ENCODE measurements around the gene CHML. TPM values are rescaled to one million over a fixed set of nuclear protein-coding genes. Genes with fewer than 3 reads are reported as not detected.
"Not testable (repeated sequence)": the region's sequence is repeated elsewhere in the genome, so short reads cannot be mapped to it uniquely, and the experiment has no call there.

CHML gene
- total RNA-seq, 3 donors from 2014 or later = 8.5 to 16.7 (median 9.8) TPM

DNA sequence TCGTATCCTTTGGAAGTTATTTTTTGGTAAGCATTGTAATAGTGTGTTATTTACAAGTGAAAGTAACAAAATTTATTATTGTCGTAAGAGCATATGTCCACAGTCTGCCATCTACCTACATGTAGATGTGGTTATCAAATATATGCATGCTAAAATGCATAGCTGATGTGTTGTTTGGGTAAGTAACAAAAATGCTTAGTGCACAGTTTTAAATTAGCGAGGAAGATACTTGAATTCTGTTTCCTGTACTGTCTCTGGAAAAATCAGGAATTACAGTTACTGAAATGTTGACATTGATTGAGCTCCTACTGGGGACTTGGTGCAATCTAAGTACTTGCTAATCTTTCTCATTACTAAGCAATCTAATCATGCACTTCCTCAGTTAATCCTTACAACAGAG, 26.2 kb upstream of the CHML start:
- TF ChIP-seq, protein P1, sequence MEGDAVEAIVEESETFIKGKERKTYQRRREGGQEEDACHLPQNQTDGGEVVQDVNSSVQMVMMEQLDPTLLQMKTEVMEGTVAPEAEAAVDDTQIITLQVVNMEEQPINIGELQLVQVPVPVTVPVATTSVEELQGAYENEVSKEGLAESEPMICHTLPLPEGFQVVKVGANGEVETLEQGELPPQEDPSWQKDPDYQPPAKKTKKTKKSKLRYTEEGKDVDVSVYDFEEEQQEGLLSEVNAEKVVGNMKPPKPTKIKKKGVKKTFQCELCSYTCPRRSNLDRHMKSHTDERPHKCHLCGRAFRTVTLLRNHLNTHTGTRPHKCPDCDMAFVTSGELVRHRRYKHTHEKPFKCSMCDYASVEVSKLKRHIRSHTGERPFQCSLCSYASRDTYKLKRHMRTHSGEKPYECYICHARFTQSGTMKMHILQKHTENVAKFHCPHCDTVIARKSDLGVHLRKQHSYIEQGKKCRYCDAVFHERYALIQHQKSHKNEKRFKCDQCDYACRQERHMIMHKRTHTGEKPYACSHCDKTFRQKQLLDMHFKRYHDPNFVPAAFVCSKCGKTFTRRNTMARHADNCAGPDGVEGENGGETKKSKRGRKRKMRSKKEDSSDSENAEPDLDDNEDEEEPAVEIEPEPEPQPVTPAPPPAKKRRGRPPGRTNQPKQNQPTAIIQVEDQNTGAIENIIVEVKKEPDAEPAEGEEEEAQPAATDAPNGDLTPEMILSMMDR (IDR thresholded peaks at IDR 0.05) = no peak
- no peak overlapping the region for H3K4me3 ChIP-seq
- no peak for ATAC-seq
- H3K4me1 ChIP-seq (ENCODE audit: low read depth) = no peaks in the 10 kb centered on the region
- no peak for DNase-seq
- intact Hi-C loops (cut with DNase I, micrococcal nuclease) = no loop called here
- no peaks in the 10 kb centered on the region for H3K9me3 ChIP-seq
- H3K36me3 ChIP-seq (ENCODE audit: low read depth) = no peaks in the 10 kb centered on the region

DNA sequence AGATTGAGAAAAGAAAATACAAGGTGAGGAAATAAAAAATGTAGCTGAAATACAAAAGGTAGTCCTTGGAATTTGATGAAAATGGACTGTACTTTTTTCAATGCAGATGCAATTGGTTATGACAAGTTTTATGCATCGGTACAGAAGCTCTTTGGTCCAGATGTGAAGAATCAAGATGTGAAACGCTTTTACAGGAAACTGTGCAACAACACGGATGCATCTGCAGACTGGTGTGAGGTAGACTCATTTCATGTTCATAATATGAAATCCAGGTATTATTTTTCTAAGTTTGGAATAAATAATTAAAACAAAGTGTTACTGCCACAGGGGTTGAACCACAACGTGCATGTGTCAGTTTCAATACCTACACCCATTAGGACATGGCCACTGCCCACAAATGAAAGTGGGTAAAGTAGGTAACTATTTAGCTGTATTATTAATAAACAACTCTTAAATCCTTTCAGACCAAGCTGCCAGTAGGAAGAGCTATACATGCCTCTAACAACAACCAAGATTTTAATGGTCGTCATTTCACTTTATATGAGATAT, 20.3 kb upstream of the CHML start:
- no peaks in the 10 kb centered on the region for H3K9me3 ChIP-seq
- H3K4me3 ChIP-seq = no peak overlapping the region
- ATAC-seq (no peak), DNase-seq (no peak)
- H3K36me3 ChIP-seq (ENCODE audit: low read depth) = no peaks in the 10 kb centered on the region
- H3K4me1 ChIP-seq (ENCODE audit: low read depth) = no peaks in the 10 kb centered on the region
- TF ChIP-seq, protein P1 (IDR thresholded peaks at IDR 0.05) = no peak
- intact Hi-C loops (cut with DNase I, micrococcal nuclease) = no loop called here

DNA sequence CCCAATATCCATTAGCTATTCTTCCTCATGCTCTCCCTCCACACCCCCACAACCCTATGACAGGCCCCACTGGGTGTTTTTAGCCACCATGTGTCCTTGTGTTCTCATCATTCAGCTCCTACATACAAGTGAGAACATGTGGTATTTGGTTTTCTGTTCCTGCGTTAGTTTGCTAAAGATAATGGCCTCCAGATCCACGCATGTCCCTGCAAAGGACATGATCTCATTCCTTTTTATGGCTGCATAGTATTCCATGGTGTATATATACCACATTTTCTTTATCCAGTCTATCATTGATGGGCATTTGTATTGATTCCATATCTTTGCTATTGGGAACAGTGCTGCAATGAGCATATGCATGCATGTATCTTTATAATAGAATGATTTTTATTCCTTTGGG, 18.8 kb upstream of the CHML start:
- intact Hi-C loops (cut with DNase I, micrococcal nuclease); H3K9me3 ChIP-seq; H3K4me3 ChIP-seq; DNase-seq; H3K36me3 ChIP-seq (ENCODE audit: low read depth); ATAC-seq; H3K4me1 ChIP-seq (ENCODE audit: low read depth): not testable (repeated sequence)

DNA sequence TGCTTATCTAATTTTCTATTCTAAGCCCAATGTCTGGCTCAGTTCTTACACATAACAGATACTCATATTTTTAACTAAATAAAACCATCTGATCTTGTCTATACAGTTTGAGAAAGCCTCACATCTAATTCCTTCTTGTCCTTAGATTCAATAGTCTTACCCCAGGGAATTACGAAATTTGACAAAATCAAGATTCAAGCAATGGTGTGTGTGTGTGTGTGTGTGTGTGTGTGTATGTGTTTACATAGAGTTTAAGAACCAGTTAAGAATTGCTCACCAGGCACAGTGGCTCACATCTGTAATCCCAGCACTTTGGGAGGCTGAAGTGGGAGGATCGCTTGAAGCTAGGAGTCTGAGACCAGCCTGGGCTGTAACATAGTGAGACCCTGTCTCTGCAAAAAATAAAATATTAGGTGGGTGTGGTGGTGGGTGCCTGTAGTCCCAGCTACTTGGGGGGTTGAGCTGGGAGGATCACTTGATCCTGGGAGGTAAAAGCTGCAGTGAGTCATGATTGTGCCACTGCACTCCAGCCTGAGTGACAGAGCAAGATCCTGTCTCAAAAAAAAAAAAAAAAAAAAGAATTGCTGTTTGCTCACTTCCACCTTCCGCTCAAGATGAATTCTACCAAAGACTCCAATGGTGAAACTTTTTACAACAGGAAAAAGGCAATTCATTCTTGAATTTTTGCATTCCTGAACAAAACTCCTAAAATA, 18.1 kb upstream of the CHML start:
- H3K36me3 ChIP-seq (ENCODE audit: low read depth) = no peaks in the 10 kb centered on the region
- H3K4me3 ChIP-seq = no peak overlapping the region
- DNase-seq (no peak), ATAC-seq (no peak)
- H3K9me3 ChIP-seq = no peaks in the 10 kb centered on the region
- TF ChIP-seq, protein P1 (IDR thresholded peaks at IDR 0.05) = no peak
- H3K4me1 ChIP-seq (ENCODE audit: low read depth) = no peaks in the 10 kb centered on the region
- intact Hi-C loops (cut with DNase I, micrococcal nuclease) = no loop called here

DNA sequence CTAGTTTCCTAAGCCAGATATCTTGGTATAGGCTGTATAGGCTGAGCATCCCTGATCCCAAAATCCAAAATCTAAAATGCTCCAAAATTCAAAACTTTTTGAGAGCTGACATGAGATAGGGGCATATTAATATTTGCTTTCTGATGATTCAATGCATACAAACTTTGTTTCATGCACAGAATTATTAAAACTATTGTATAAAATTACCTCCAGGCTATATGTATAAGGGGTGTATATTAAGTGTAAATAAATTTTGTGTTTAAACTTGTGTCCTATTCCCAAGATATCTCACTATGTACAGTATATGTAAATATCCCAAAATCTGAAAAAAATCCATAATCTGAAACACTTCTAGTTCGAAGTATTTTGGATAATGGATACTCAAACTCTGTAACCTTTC, 14.5 kb upstream of the CHML start:
- intact Hi-C loops (cut with DNase I, micrococcal nuclease) = no loop called here
- Histone ChIP-seq H3K4me3 (no peak overlapping the region), H3K36me3 (ENCODE audit: low read depth) (no peaks in the 10 kb centered on the region), H3K9me3 (no peaks in the 10 kb centered on the region), H3K4me1 (ENCODE audit: low read depth) (no peaks in the 10 kb centered on the region)
- DNase-seq (no peak), ATAC-seq (no peak)
- TF ChIP-seq, protein P1 (IDR thresholded peaks at IDR 0.05) = no peak

DNA sequence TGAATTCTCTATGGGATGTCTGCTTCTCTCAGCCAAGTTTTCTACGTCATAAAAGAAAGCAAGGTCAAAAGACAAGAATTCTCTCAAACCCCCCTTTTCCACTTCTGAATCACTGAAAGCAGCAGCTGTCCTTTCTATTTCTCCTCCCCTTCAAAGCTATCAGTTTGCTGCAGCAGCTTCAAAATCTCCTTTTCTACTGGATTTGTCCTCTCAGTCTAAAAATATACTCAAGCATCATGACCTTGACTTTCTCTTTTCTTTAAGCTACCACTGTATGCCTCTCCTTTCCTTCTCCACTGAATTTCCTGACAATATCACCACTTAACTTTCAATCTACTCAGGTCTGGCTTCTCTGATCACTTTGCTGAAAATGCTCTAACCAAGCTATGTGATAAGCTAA, 13.8 kb upstream of the CHML start:
- no peaks in the 10 kb centered on the region for H3K9me3 ChIP-seq
- no peaks in the 10 kb centered on the region for H3K36me3 ChIP-seq (ENCODE audit: low read depth)
- ATAC-seq (no peak), DNase-seq (no peak)
- intact Hi-C loops (cut with DNase I, micrococcal nuclease) = no loop called here
- TF ChIP-seq, protein P1 (IDR thresholded peaks at IDR 0.05) = no peak
- no peaks in the 10 kb centered on the region for H3K4me1 ChIP-seq (ENCODE audit: low read depth)
- no peak overlapping the region for H3K4me3 ChIP-seq

Data from mucosa of descending colon (tissue), 3 donors.